GM12878 (cell line): ENCODE data around the gene UCN2. TPM values are rescaled to one million over a fixed set of nuclear protein-coding genes. Genes with fewer than 3 reads are reported as not detected.

Source experiments
- ATAC-seq: fragments of 200-7000 bp; cut with Tn5 transposase; 3 replicates; pipeline ENCODE4 v1.9.1; 2020; ENCODE audit warnings: mild to moderate bottlenecking, moderate library complexity
- BruUV-seq: library from RNA; stranded (reverse); fragments of 400-500 nt; replicated peaks from 2 replicates; lab custom pipeline; 2021; lab: Mats Ljungman, UMichigan
- CTCF ChIA-PET: fragments of 300-600 bp; sonication (Branson Sonifier 250); formaldehyde crosslinking; extraction: SDS; loops from one replicate; lab custom pipeline; 2021; ENCODE audit warnings: inconsistent platforms; lab: Yijun Ruan, JAX
- POLR2A ChIA-PET: fragments of 350-600 bp; formaldehyde crosslinking; extraction: SDS; loops from one replicate; lab custom pipeline; 2021; ENCODE audit warnings: inconsistent platforms; lab: Charles Lee
- RAD21 ChIA-PET: fragments of 300-600 bp; sonication (Branson Sonifier 250); formaldehyde crosslinking; loops from one replicate; lab custom pipeline; 2023; ENCODE audit warnings: antibody characterized with exemption; ENCODE audit not compliant: unreplicated experiment; lab: Charles Lee
- SMC1A ChIA-PET: fragments of 300-600 bp; sonication (Branson Sonifier 250); formaldehyde crosslinking; loops from one replicate; lab custom pipeline; 2023; ENCODE audit not compliant: unreplicated experiment, uncharacterized antibody; lab: Charles Lee
- DNase-seq: peaks from one replicate; pipeline ENCODE4 v3.0.0-alpha.2; 2011; ENCODE audit warnings: low read depth, low spot score
- FAIRE-seq: peaks from 3 replicates; lab custom pipeline; 2011; peaks lifted over from hg19 to GRCh38; lab: Jason Lieb, UNC
- H2AFZ ChIP-seq: 2 replicates; pipeline ENCODE4 v1.6.0; 2011; ENCODE audit warnings: low read depth, low read length, control low read depth; ENCODE audit not compliant: control insufficient read depth
- H3K27ac ChIP-seq: 2 replicates; pipeline ENCODE4 v1.5.1; 2011; ENCODE audit warnings: control low read depth; ENCODE audit not compliant: control insufficient read depth, insufficient read depth
- H3K27me3 ChIP-seq, 2 experiments: replicated peaks in 1 of 2; 2 replicates each; pipeline versions ENCODE4 v1.6.0 to v1.6.1; 2011; ENCODE audit warnings: low read length in 1 of 2; ENCODE audit not compliant: control insufficient read depth in 2 of 2, insufficient read depth in 2 of 2
- H3K36me3 ChIP-seq, 2 experiments: 2 replicates each; pipeline ENCODE4 v1.5.1; 2011; ENCODE audit warnings: low read length in 1 of 2; ENCODE audit not compliant: control insufficient read depth in 2 of 2, insufficient read depth in 2 of 2
- H3K4me1 ChIP-seq: 2 replicates; pipeline ENCODE4 v1.6.1; 2011; ENCODE audit warnings: mild to moderate bottlenecking, low read length, moderate library complexity, mixed read lengths; ENCODE audit not compliant: control insufficient read depth, insufficient read depth
- H3K4me2 ChIP-seq: 2 replicates; pipeline ENCODE4 v1.6.0; 2011; ENCODE audit warnings: control low read depth; ENCODE audit not compliant: control insufficient read depth, insufficient read depth
- H3K4me3 ChIP-seq: fragments of 200-600 bp; sonication (generic); 2 replicates; pipeline ENCODE4 v1.5.1; 2016
- H3K79me2 ChIP-seq: 2 replicates; pipeline ENCODE4 v1.6.0; 2011; ENCODE audit warnings: low read length; ENCODE audit not compliant: control insufficient read depth, insufficient read depth
- H3K9ac ChIP-seq: 2 replicates; pipeline ENCODE4 v1.8.0; 2011; ENCODE audit warnings: low read length, control low read depth, mixed read lengths; ENCODE audit not compliant: control insufficient read depth, insufficient read depth
- H3K9me3 ChIP-seq: replicated peaks from 3 replicates; pipeline ENCODE4 v1.5.1; 2011; ENCODE audit warnings: mild to moderate bottlenecking, low read length; ENCODE audit not compliant: control insufficient read depth, insufficient read depth
- H4K20me1 ChIP-seq: 2 replicates; pipeline ENCODE4 v1.6.0; 2011; ENCODE audit not compliant: control insufficient read depth, insufficient read depth
- ATF7 ChIP-seq: fragments of 450-650 bp; IDR thresholded peaks from 2 replicates; pipeline ENCODE4 v1.6.1; 2016; ENCODE audit warnings: low read depth, mild to moderate bottlenecking
- BMI1 ChIP-seq: fragments of 450-650 bp; IDR thresholded peaks from 2 replicates; pipeline ENCODE4 v1.6.1; 2016; ENCODE audit warnings: mild to moderate bottlenecking, moderate library complexity, borderline replicate concordance
- BRCA1 ChIP-seq: IDR thresholded peaks from 2 replicates; pipeline ENCODE4 v1.6.1; 2011; ENCODE audit warnings: low read depth, low read length, improper control_type of control experiment
- ETV6 ChIP-seq, 2 experiments: fragments of 450-650 bp in 1 of 2; IDR thresholded peaks in 1 of 2; conservative IDR thresholded peaks in 1 of 2; 2 replicates each; pipeline ENCODE4 v1.6.1; 2014; ENCODE audit warnings: antibody characterized with exemption in 1 of 2, borderline replicate concordance in 1 of 2, low read depth in 1 of 2, mild to moderate bottlenecking in 1 of 2, moderate library complexity in 1 of 2
- IKZF2 ChIP-seq, 2 experiments: fragments of 450-650 bp; IDR thresholded peaks; 2 replicates each; pipeline ENCODE4 v1.6.1; 2017; ENCODE audit warnings: mild to moderate bottlenecking in 2 of 2, moderate library complexity in 2 of 2
- JUND ChIP-seq: IDR thresholded peaks from 2 replicates; pipeline ENCODE4 v1.6.1; 2012; ENCODE audit warnings: low read depth, mild to moderate bottlenecking, low read length, improper control_type of control experiment, moderate library complexity
- MTA3 ChIP-seq: IDR thresholded peaks from 2 replicates; pipeline ENCODE4 v1.6.1; 2012; ENCODE audit warnings: low read length, inconsistent platforms, borderline replicate concordance
- MXI1 ChIP-seq: fragments of 150-350 bp; IDR thresholded peaks from 2 replicates; pipeline ENCODE4 v1.6.1; 2011; ENCODE audit warnings: low read depth, mild to moderate bottlenecking, inconsistent platforms, low read length, improper control_type of control experiment
- MYC ChIP-seq: IDR thresholded peaks from 2 replicates; pipeline ENCODE4 v1.6.1; 2011; ENCODE audit warnings: mild to moderate bottlenecking, low read length, moderate library complexity, inconsistent platforms; ENCODE audit not compliant: insufficient read depth, insufficient replicate concordance, insufficient read length, severe bottlenecking
- NR2C1 ChIP-seq: fragments of 450-650 bp; IDR thresholded peaks from 2 replicates; pipeline ENCODE4 v1.6.1; 2017; ENCODE audit warnings: antibody characterized with exemption, mild to moderate bottlenecking, moderate library complexity
- NR2C2 ChIP-seq: IDR thresholded peaks from 2 replicates; pipeline ENCODE4 v1.6.1; 2011; ENCODE audit warnings: borderline replicate concordance, low read depth; ENCODE audit not compliant: control insufficient read depth, insufficient read length
- PAX5 ChIP-seq: IDR thresholded peaks from 2 replicates; pipeline ENCODE4 v1.6.1; 2011; ENCODE audit warnings: low read depth, low read length, borderline replicate concordance
- RAD21 ChIP-seq: IDR thresholded peaks from 2 replicates; pipeline ENCODE4 v1.6.1; 2011; ENCODE audit warnings: mild to moderate bottlenecking, low read depth, low read length, moderate library complexity; ENCODE audit not compliant: insufficient read depth
- RCOR1 ChIP-seq: conservative IDR thresholded peaks from 2 replicates; pipeline ENCODE4 v1.6.1; 2012; ENCODE audit warnings: low read depth, low read length, improper control_type of control experiment
- RUNX3 ChIP-seq: IDR thresholded peaks from 2 replicates; pipeline ENCODE4 v1.6.1; 2012; ENCODE audit warnings: low read length, inconsistent platforms
- SREBF1 ChIP-seq: IDR thresholded peaks from 2 replicates; pipeline ENCODE4 v1.6.1; 2012; ENCODE audit warnings: mild to moderate bottlenecking, low read length
- STAT1 ChIP-seq: fragments of 450-650 bp; conservative IDR thresholded peaks from 2 replicates; pipeline ENCODE4 v1.6.1; 2014; ENCODE audit warnings: antibody characterized with exemption, mild to moderate bottlenecking
- USF1 ChIP-seq: IDR thresholded peaks from 2 replicates; pipeline ENCODE4 v1.6.1; 2011; ENCODE audit warnings: borderline replicate concordance, low read depth, mild to moderate bottlenecking, moderate library complexity, mixed read lengths, low read length; ENCODE audit not compliant: insufficient read depth; ENCODE audit errors: extremely low read length
- ZBTB33 ChIP-seq: fragments of 450-650 bp; IDR thresholded peaks from 2 replicates; pipeline ENCODE4 v1.6.1; 2017; ENCODE audit warnings: mild to moderate bottlenecking
- ZNF384 ChIP-seq: IDR thresholded peaks from 2 replicates; pipeline ENCODE4 v1.6.1; 2012; ENCODE audit warnings: low read depth, mild to moderate bottlenecking, low read length, improper control_type of control experiment, borderline replicate concordance
- ZSCAN29 ChIP-seq: fragments of 450-650 bp; IDR thresholded peaks from 2 replicates; pipeline ENCODE4 v1.6.1; 2017; ENCODE audit warnings: mild to moderate bottlenecking, moderate library complexity
- WGBS: methylation state at CpG from one replicate; pipeline ENCODE4 v1.1.6; 2016; ENCODE audit warnings: low lambda C conversion rate; ENCODE audit not compliant: insufficient replicate concordance, insufficient coverage; ENCODE audit errors: missing lambda C conversion rate; 5-methylcytosine and 5-hydroxymethylcytosine counted together
- in situ Hi-C: fragments of 300-500 bp; cut with MboI; formaldehyde crosslinking; loops from 9 replicates; pipeline ENCODE4 v1.14.3; 2018; ENCODE audit warnings: mixed read lengths
- intact Hi-C: fragments of 100-400 bp; cut with micrococcal nuclease; formaldehyde crosslinking; loops from one replicate; pipeline ENCODE4 v1.14.2; 2022; ENCODE audit not compliant: unreplicated experiment
- polyA plus RNA-seq, 11 experiments: library from polyadenylated mRNA; depleted of rRNA in 4 of 11; unstranded in 6 of 11; stranded (reverse) in 5 of 11; fragments of >200 nt; fragmentation: Nextera tagmentation in 4 of 11; fragmentation: Illumina TruSeq in 1 of 11; extraction: Ambion mirVana in 4 of 11; extraction: Trizol in 1 of 11; gene quantifications; 1 replicate in 1 of 11; 2 replicates in 10 of 11; pipeline versions ENCODE4 v1.2.1 to v1.2.3, GENCODE V29; 2011 to 2016; ENCODE audit warnings: inconsistent platforms in 2 of 11, missing spikeins in 2 of 11, low read depth in 1 of 11
- total RNA-seq, 4 experiments: library from RNA; depleted of rRNA in 3 of 4; stranded (reverse); fragments of >200 nt in 3 of 4; fragmentation: Illumina TruSeq in 1 of 4; extraction: Trizol in 1 of 4; gene quantifications; 2 replicates each; pipeline versions ENCODE4 v1.2.1 to v1.2.3, GENCODE V29; 2013 to 2021

Gene UCN2
- total and polyA plus RNA-seq, 10 of the 15 experiments (the other 5 are each of a cell fraction or from before 2014, with no cell fraction given): 0.05 TPM; not detected in 9

GRCh38 chr3:48556796-48557626 is 6.6 kb downstream of the UCN2 start, which contains the start of gene PFKFB4:
Gene PFKFB4, minus strand, starts transcription at chr3:48556803. Its CDS starts 26 bp downstream, at chr3:48556777.
- H3K4me3 ChIP-seq: peak within 1 kb of the TSS; percentile 91
- DNase-seq (peak; percentile 99), ATAC-seq (peak; percentile 93), FAIRE-seq (peak; percentile 90)
- intact Hi-C loops: loop anchor here (5.0 kb wide), 3 partner anchors 110 to 325 kb away; partner anchors contain the start of gene ATRIP
- H3K27ac ChIP-seq: peak within 1 kb of the TSS; percentile 78
- ChIA-PET RAD21 (interaction anchor here (0.7 to 6.8 kb wide), 13 partner anchors 47 to 183 kb away, joined by 3 to 37 read pairs (median 6); partner anchors contain the start of genes ATRIP, CCDC51, SLC26A6 and TMA7), POLR2A (interaction anchor here (0.6 to 7.1 kb wide), 14 partner anchors 15 to 369 kb away, joined by 3 to 91 read pairs (median 4); partner anchors contain the start of genes CCDC51, CDC25A, IP6K2 and SLC26A6), CTCF (interaction anchor here (0.6 to 16.3 kb wide), 19 partner anchors 8 to 575 kb away, joined by 3 to 239 read pairs (median 4); partner anchors contain the start of genes ATRIP, CCDC51, CDC25A and SLC26A6), SMC1A (interaction anchor here (0.7 to 4.9 kb wide), 13 partner anchors 8 to 288 kb away, joined by 3 to 28 read pairs (median 4); partner anchors contain the start of genes CCDC51, CELSR3, IP6K2 and SLC26A6)
- no TSS peak for BruUV-seq
- peak within 1 kb of the TSS; percentile 97 for H3K4me2 ChIP-seq
- H4K20me1 ChIP-seq: peaks cover 2% of the 10 kb centered on the region; the same call in 1 of the 2 replicates
- no peaks in the 10 kb centered on the region for H3K9me3 ChIP-seq
- WGBS: 2% methylated on average over 44 of the region's 53 CpGs
- peaks cover 47% of the 10 kb centered on the region for H3K4me1 ChIP-seq
- peaks cover 0 to 9% of the 10 kb centered on the region in 2 experiments; a peak in 2 of 4 replicates for H3K36me3 ChIP-seq
- no peaks in the 10 kb centered on the region for H3K27me3 ChIP-seq
- peaks cover 42% of the 10 kb centered on the region for H3K79me2 ChIP-seq
- in situ Hi-C loops: no loop called here
- peak within 1 kb of the TSS; percentile 66 for H3K9ac ChIP-seq
- H2AFZ ChIP-seq: peak within 1 kb of the TSS; percentile 25
- TF ChIP-seq ZNF384 (no peak), RUNX3 (no peak), JUND (no peak), IKZF2 (IDR thresholded peaks at IDR 0.05) (peak; percentile 97 to 98), MYC (peak; percentile 70), RAD21 (no peak), RCOR1 (no peak), MTA3 (no peak), STAT1 (no peak), NR2C2 (no peak), USF1 (no peak), MXI1 (peak; percentile 90), BMI1 (no peak), ZBTB33 (no peak), NR2C1 (no peak), SREBF1 (no peak), PAX5 (no peak; the same call in 1 of the 2 replicates), ATF7 (peak; percentile 55), BRCA1 (no peak), ZSCAN29 (no peak), ETV6 (conservative IDR thresholded peaks at IDR 0.05 in 1 of 2, IDR thresholded peaks at IDR 0.05 in 1 of 2; ENCODE audit: borderline replicate concordance in 1 of 2, low read depth in 1 of 2) (no peak)
